Ishikawa (cell line): ENCODE results near the gene MYCBP2.

Source experiments
- CEBPB ChIP-seq: IDR thresholded peaks from 2 replicates; pipeline ENCODE4 v1.6.1; 2012
- CREB1 ChIP-seq: IDR thresholded peaks from 2 replicates; pipeline ENCODE4 v1.6.1; 2012; ENCODE audit warnings: low read depth
- EGR1 ChIP-seq: IDR thresholded peaks from 2 replicates; pipeline ENCODE4 v1.6.1; 2012
- EP300 ChIP-seq: IDR thresholded peaks from 2 replicates; pipeline ENCODE4 v1.6.1; 2012; ENCODE audit warnings: borderline replicate concordance
- FOXM1 ChIP-seq: IDR thresholded peaks from 2 replicates; pipeline ENCODE4 v1.6.1; 2012; ENCODE audit warnings: low read depth, borderline replicate concordance
- MAX ChIP-seq: IDR thresholded peaks from 2 replicates; pipeline ENCODE4 v1.6.1; 2012
- NFIC ChIP-seq: IDR thresholded peaks from 2 replicates; pipeline ENCODE4 v1.6.1; 2012
- RAD21 ChIP-seq: IDR thresholded peaks from 2 replicates; pipeline ENCODE4 v1.6.1; 2012; ENCODE audit warnings: low read depth
- REST ChIP-seq: IDR thresholded peaks from 2 replicates; pipeline ENCODE4 v1.6.1; 2012; ENCODE audit warnings: low read depth, mild to moderate bottlenecking
- TAF1 ChIP-seq: IDR thresholded peaks from 2 replicates; pipeline ENCODE4 v1.6.1; 2012; ENCODE audit warnings: low read depth, mild to moderate bottlenecking
- TCF12 ChIP-seq: IDR thresholded peaks from 2 replicates; pipeline ENCODE4 v1.6.1; 2012; ENCODE audit warnings: low read depth
- TEAD4 ChIP-seq: IDR thresholded peaks from 2 replicates; pipeline ENCODE4 v1.6.1; 2012
- USF1 ChIP-seq: IDR thresholded peaks from 2 replicates; pipeline ENCODE4 v1.6.1; 2012
- YY1 ChIP-seq: IDR thresholded peaks from 2 replicates; pipeline ENCODE4 v1.6.1; 2012; ENCODE audit warnings: low read depth
- ZBTB7A ChIP-seq: IDR thresholded peaks from 2 replicates; pipeline ENCODE4 v1.6.1; 2012; ENCODE audit warnings: low read depth

Gene MYCBP2

GRCh38 chr13:77374339-77374738 lies 47.4 kb upstream of the MYCBP2 start:
- TF ChIP-seq CEBPB: no peak
- TF ChIP-seq ZBTB7A: no peak
- TF ChIP-seq RAD21: no peak
- no peak for TF ChIP-seq MAX
- no peak for TF ChIP-seq EGR1
- no peak for TF ChIP-seq TAF1
- TF ChIP-seq TCF12: no peak
- TF ChIP-seq YY1: no peak
- TF ChIP-seq TEAD4: no peak
- no peak for TF ChIP-seq REST
- no peak for TF ChIP-seq FOXM1
- no peak for TF ChIP-seq NFIC
- no peak for TF ChIP-seq CREB1
- no peak for TF ChIP-seq USF1
- TF ChIP-seq EP300: no peak

GRCh38 chr13:77373502-77373901 lies 46.6 kb upstream of the MYCBP2 start:
- no peak for TF ChIP-seq RAD21
- TF ChIP-seq REST: no peak
- no peak for TF ChIP-seq TCF12

GRCh38 chr13:77372275-77372674 lies 45.4 kb upstream of the MYCBP2 start:
- TF ChIP-seq YY1: no peak
- no peak for TF ChIP-seq RAD21

GRCh38 chr13:77370888-77371287 lies 44.0 kb upstream of the MYCBP2 start:
- TF ChIP-seq TCF12 (no peak), NFIC (no peak), CEBPB (no peak), EGR1 (no peak), USF1 (no peak), YY1 (no peak), CREB1 (no peak), EP300 (no peak), REST (no peak), ZBTB7A (no peak), MAX (no peak)

GRCh38 chr13:77362166-77362565 lies 35.3 kb upstream of the MYCBP2 start:
- TF ChIP-seq TAF1 (no peak), CEBPB (no peak), YY1 (no peak), CREB1 (no peak), TCF12 (no peak), EP300 (no peak), NFIC (no peak), REST (no peak), EGR1 (no peak), TEAD4 (no peak), USF1 (no peak), RAD21 (no peak), MAX (no peak), FOXM1 (no peak), ZBTB7A (no peak)
